Activated CD4-positive, alpha-beta T cell treated with anti-CD3 and anti-CD28 coated beads, Interleukin-2, amount 10 ng/mL, durations not matched to agents 24 days and 14 days (primary cell): ENCODE data around the gene DBNDD2. TPM values are rescaled to one million over a fixed set of nuclear protein-coding genes. Genes with fewer than 3 reads are reported as not detected.

ENCODE experiments used
- DNase-seq: peaks from one replicate; pipeline ENCODE4 v3.0.0; 2022
- H3K27ac Mint-ChIP-seq: one replicate; pipeline ENCODE4 v1.8.0; 2022; ENCODE audit warnings: mild to moderate bottlenecking, mixed read lengths
- H3K27me3 Mint-ChIP-seq: one replicate; pipeline ENCODE4 v1.8.0; 2022; ENCODE audit warnings: mixed read lengths
- H3K36me3 Mint-ChIP-seq: one replicate; pipeline ENCODE4 v1.8.0; 2022; ENCODE audit warnings: low read depth, mild to moderate bottlenecking, mixed read lengths
- H3K4me1 Mint-ChIP-seq: one replicate; pipeline ENCODE4 v1.8.0; 2021; ENCODE audit warnings: mixed read lengths
- H3K4me3 Mint-ChIP-seq: one replicate; pipeline ENCODE4 v1.8.0; 2022; ENCODE audit warnings: mild to moderate bottlenecking, moderate library complexity, mixed read lengths
- H3K9me3 Mint-ChIP-seq: one replicate; pipeline ENCODE4 v1.8.0; 2021; ENCODE audit warnings: mixed read lengths
- intact Hi-C: fragments of 100-400 bp; cut with micrococcal nuclease; formaldehyde crosslinking; loops from one replicate; pipeline ENCODE4 v1.15.1; 2023
- total RNA-seq: library from RNA; stranded (reverse); gene quantifications from 2 replicates; pipeline ENCODE4 v1.2.3, GENCODE V29; 2022

The DBNDD2 gene, protein sequence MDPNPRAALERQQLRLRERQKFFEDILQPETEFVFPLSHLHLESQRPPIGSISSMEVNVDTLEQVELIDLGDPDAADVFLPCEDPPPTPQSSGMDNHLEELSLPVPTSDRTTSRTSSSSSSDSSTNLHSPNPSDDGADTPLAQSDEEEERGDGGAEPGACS
- total RNA-seq = 19.9 and 25.2 TPM in 2 replicates

GRCh38 chr20:45407783-45408645 is at the start of gene DBNDD2:
Gene DBNDD2 (plus strand): TSS chr20:45408289. CDS start chr20:45408468, 179 bp downstream.
- Mint-ChIP-seq H3K4me1 (peaks cover 16% of the 10 kb centered on the region), H3K27ac (peak within 1 kb of the TSS; percentile 55), H3K4me3 (peak within 1 kb of the TSS; percentile 81), H3K27me3 (peaks cover 13% of the 10 kb centered on the region), H3K9me3 (peaks cover 3% of the 10 kb centered on the region), H3K36me3 (peaks cover 11% of the 10 kb centered on the region)
- no peak for DNase-seq
- intact Hi-C loops = loop anchor here (1.0 to 2.0 kb wide), 2 partner anchors 7 to 53 kb away; no protein-coding TSS in a partner anchor

DNA sequence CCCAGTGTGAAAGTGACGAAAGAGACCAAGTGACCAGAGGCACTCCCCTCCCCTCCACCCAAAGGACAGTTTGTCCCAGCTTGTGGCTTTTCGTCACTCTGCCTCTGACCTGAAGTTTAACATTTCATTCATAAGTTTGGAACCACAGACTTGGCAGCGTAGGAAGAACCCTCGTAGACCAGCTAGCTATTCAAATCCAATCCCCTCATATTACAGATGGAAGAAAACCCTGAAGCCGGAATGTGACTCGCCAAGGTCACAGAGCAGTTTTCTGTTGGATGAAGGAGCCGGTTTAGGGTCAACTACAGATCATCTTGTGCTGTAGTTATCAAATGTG is 49.1 kb upstream of the DBNDD2 start:
- H3K27ac Mint-ChIP-seq = no peak overlapping the region
- peaks cover 6% of the 10 kb centered on the region for H3K36me3 Mint-ChIP-seq
- no peak overlapping the region for H3K4me3 Mint-ChIP-seq
- no peaks in the 10 kb centered on the region for H3K9me3 Mint-ChIP-seq
- DNase-seq = no peak
- H3K4me1 Mint-ChIP-seq = peaks cover 59% of the 10 kb centered on the region
- H3K27me3 Mint-ChIP-seq = no peaks in the 10 kb centered on the region
- intact Hi-C loops = loop anchor here (5.0 kb wide), 1 partner anchor 433 kb away; the partner anchor contains the start of genes DNTTIP1 and WFDC3

DNA sequence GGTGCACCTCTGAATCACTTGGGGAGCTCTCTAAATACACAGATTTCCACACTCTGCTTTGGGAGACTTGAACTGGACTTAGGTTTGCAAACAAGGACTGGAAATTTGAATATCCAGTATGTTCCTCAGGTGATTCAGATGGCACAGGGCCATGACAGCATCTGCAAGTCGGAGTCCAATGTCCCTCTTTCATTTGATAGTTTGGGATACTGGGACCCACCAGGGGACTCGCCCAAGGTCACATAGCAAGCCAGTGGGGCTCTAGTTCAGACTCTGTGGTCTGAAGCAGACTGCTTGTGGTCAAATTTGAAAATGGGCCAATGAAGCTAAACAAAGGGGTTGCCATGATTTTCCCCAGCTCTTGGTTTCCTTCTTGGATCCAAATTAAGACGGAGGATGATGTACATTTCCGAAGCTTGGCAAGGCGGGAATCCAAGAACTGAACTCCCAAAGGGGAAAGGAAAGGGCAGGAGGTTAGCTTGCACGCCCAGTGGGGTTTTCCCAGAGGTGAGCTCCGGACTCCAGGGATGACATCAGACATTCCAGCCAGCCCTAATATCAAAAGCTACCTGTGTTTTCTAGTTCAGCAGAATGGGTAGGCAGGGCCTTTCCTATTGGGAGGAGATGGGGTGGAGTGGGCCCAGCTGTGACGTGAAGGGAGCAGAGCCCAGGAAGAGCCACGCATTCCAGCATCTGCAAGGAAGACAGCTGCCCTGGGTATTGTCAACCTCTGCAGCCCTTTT is 48.5 kb upstream of the DBNDD2 start:
- Mint-ChIP-seq H3K4me1 (peaks cover 55% of the 10 kb centered on the region), H3K9me3 (no peaks in the 10 kb centered on the region), H3K4me3 (no peak overlapping the region), H3K36me3 (peaks cover 6% of the 10 kb centered on the region), H3K27ac (no peak overlapping the region), H3K27me3 (no peaks in the 10 kb centered on the region)
- DNase-seq = no peak
- intact Hi-C loops = loop anchor here (5.0 kb wide), 2 partner anchors 413 to 433 kb away; partner anchors contain the start of genes DNTTIP1 and WFDC3

DNA sequence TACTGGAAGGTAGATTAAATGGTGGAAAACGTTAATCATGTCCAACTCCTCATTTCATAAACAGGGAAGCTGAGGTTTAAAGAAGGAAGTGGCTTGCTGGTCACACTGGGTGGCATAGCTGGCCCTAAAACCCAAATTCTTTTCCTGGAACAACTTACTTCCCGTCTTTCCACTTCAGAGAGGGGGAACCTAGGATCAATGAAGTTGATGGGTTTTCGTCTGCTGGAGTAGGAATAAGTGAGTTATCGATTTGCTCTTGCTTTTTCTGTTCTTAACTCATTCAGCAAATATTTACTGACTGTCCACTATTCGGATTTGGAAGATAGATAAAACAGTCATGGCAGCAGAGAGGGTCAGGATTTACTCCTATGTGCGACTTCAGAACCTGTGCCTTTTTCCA is 46.3 kb upstream of the DBNDD2 start:
- H3K36me3 Mint-ChIP-seq = peaks cover 18% of the 10 kb centered on the region
- H3K4me3 Mint-ChIP-seq = no peak overlapping the region
- DNase-seq = no peak
- intact Hi-C loops = loop anchor here (5.0 kb wide), 1 partner anchor 411 kb away; no protein-coding TSS in a partner anchor
- no peaks in the 10 kb centered on the region for H3K27me3 Mint-ChIP-seq
- no peak overlapping the region for H3K27ac Mint-ChIP-seq
- H3K9me3 Mint-ChIP-seq = no peaks in the 10 kb centered on the region
- peaks cover 45% of the 10 kb centered on the region for H3K4me1 Mint-ChIP-seq

GRCh38 chr20:45362804-45363610 is 45.1 kb upstream of the DBNDD2 start, which contains the start of gene SYS1:
Gene SYS1 (plus strand): TSS chr20:45363156. CDS start chr20:45363532, 376 bp downstream.
- intact Hi-C loops = loop anchor here (1.0 to 5.0 kb wide), 5 partner anchors 10 to 409 kb away; partner anchors contain the start of genes PIGT and SDC4
- H3K36me3 Mint-ChIP-seq = peaks cover 29% of the 10 kb centered on the region
- DNase-seq = peak; percentile 100
- peaks cover 41% of the 10 kb centered on the region for H3K4me1 Mint-ChIP-seq
- H3K9me3 Mint-ChIP-seq = no peaks in the 10 kb centered on the region
- H3K4me3 Mint-ChIP-seq = peak within 1 kb of the TSS; percentile 100
- no peaks in the 10 kb centered on the region for H3K27me3 Mint-ChIP-seq
- H3K27ac Mint-ChIP-seq = peak within 1 kb of the TSS; percentile 100

DNA sequence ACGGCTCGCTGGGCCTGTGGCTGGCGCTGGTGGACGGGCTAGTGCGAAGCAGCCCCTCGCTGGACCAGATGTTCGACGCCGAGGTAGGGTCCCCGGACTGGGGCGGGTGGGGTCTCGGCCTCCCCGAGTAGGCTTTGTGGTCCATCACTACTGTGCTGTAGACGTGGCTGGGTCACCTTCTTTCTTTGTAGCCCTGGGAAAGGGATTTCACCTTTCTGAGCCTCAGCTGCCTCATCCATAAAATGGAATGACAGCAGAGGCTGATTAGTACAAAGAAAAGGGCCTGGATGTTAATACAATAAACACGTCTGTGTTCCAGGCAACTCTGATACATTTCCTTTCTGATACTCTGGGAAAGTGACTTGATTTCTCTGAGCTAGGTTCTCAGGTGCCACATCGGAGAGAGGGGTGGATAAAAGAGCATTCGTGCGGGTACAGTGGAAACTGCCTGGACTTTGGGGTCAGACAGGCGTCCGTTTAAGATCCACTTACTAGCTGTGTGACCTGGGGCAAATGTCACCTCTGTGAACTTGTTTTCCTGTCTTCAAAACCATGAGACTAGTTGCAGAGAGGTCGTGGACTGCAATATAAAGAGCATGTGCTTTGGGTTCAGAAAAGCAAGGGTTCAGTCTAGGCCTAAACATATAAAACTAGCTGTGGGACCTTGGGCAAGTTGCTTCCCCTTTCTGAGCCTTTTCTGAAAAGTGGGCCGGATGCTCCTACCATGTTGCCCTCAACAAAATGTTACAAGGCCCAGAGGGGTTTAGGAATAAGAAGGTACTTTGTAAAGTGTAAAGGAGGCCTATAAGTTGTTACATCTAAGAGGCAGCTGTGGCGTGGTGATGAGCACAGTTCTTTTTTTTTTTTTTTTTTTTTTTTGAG is 44.2 kb upstream of the DBNDD2 start:
- Mint-ChIP-seq H3K36me3 (peaks cover 34% of the 10 kb centered on the region), H3K9me3 (no peaks in the 10 kb centered on the region), H3K27ac (peak overlapping the region; percentile 100), H3K27me3 (no peaks in the 10 kb centered on the region), H3K4me1 (peaks cover 41% of the 10 kb centered on the region), H3K4me3 (peak overlapping the region; percentile 100)
- intact Hi-C loops = loop anchor here (1.0 to 5.0 kb wide), 5 partner anchors 9 to 408 kb away; partner anchors contain the start of genes PIGT and SDC4
- peak; percentile 56 for DNase-seq

DNA sequence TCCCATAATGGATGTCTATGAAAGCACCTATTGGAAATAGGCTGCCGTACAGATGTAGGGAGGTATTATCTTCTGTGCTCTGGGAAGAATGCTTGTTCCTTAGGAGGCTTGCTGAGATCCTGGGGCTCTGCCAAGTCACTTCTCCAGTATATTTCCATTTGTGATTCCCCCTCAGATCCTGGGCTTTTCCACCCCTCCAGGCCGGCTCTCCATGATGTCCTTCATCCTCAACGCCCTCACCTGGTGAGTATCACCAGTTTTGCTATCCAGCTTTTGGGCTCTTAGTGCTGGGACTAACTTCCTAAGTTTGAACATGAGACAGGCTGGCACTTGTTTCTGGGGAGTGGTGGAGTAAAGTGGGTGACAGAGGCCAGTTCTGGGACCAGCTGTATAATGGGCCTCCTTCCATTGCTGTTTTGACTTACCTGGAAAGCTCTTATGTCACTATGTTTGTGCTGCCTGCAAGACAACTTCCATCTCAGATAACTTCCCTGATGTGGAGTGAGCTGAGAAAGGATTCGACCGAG is 42.6 kb upstream of the DBNDD2 start:
- H3K9me3 Mint-ChIP-seq = no peaks in the 10 kb centered on the region
- intact Hi-C loops = no loop called here
- peak overlapping the region; percentile 17 for H3K4me3 Mint-ChIP-seq
- DNase-seq = no peak
- peaks cover 35% of the 10 kb centered on the region for H3K4me1 Mint-ChIP-seq
- peaks cover 38% of the 10 kb centered on the region for H3K36me3 Mint-ChIP-seq
- no peak overlapping the region for H3K27ac Mint-ChIP-seq
- no peaks in the 10 kb centered on the region for H3K27me3 Mint-ChIP-seq

DNA sequence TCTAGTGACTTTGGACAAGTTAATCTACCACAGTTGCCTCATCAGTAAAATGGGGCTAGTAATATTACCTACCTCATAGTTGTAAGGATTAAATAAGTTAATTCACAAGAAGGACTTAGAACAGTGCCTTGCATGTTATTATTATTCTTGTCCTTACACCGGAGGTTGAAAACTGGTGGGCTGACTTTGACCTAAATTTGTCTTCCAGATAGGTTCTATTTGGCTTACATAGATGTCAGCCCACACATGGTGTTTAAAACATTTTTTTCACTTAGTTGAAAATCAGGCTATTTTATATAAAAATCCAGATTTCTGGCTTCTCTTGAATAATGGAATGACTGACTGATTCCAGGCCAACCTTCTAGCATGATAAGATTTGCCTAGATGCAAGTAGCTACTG is 41.9 kb upstream of the DBNDD2 start:
- H3K9me3 Mint-ChIP-seq = no peaks in the 10 kb centered on the region
- peaks cover 40% of the 10 kb centered on the region for H3K36me3 Mint-ChIP-seq
- peaks cover 36% of the 10 kb centered on the region for H3K4me1 Mint-ChIP-seq
- intact Hi-C loops = no loop called here
- DNase-seq = no peak
- no peak overlapping the region for H3K27ac Mint-ChIP-seq
- H3K4me3 Mint-ChIP-seq = no peak overlapping the region
- no peaks in the 10 kb centered on the region for H3K27me3 Mint-ChIP-seq

- Mint-ChIP-seq H3K27ac (no peak overlapping the region), H3K36me3 (peaks cover 40% of the 10 kb centered on the region), H3K9me3 (no peaks in the 10 kb centered on the region), H3K4me1 (peaks cover 36% of the 10 kb centered on the region), H3K4me3 (no peak overlapping the region), H3K27me3 (no peaks in the 10 kb centered on the region)
- intact Hi-C loops = no loop called here
- DNase-seq = peak; percentile 51
These were observed 41.5 kb upstream of the DBNDD2 start for GRCh38 chr20:45366631-45367030.

DNA sequence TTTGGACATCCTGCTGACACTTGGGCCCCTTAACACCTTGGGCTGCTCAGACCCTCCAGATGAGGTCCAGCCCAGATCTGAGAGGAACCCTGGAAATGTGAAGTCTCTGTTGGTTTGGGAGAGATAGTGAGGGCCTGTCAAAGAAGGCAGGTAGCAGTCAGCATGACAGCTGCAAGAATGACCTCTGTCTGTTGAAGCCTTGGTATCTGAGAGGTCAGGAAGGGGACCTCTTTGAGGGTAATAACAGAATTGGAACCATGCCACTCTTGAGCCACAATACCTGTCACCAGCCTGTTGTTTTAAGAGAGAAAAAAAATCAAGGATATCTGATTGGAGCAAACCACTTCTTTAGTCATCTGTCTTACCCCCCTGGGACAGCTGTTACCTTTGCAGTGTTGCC is 41.0 kb upstream of the DBNDD2 start:
- Mint-ChIP-seq H3K9me3 (no peaks in the 10 kb centered on the region), H3K4me3 (no peak overlapping the region), H3K27ac (no peak overlapping the region), H3K36me3 (peaks cover 40% of the 10 kb centered on the region), H3K4me1 (peaks cover 36% of the 10 kb centered on the region), H3K27me3 (no peaks in the 10 kb centered on the region)
- DNase-seq = peak; percentile 54
- intact Hi-C loops = no loop called here

DNA sequence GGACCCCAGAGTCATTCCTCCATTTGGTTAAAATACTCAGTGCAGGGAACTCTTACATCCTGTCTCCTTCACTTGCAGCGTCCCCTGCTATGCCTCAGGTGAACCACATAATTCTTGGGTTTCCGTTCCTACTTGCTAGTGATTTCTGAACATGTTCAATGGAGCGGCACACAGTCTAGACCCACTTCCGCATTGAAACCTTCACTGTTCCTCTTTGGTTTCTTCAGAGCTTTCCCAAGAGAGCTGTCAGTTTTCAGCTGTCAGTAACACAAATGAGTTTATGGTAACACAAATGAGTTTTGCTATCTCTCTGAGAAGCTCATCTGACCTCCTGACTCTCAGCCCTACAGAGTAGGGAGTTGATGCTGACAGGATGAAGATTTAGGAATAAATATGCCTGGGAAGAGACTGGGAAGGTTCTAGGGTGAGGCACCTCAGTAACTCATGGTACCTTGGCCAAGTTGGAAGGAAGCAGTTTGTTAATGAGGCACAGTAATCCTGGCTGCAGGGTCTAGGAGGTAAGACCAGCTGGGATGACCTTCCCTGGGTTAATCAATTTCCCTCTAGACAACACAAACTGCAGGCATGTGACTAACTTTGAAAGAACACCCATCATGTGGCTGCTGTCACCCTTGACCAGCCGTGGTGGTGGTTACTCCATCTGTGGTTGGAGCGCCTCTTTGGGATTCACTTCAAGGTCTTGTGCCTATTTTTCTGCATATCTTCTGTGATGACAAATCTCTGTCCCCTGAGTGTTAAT is 39.7 kb upstream of the DBNDD2 start:
- Mint-ChIP-seq H3K27me3 (no peaks in the 10 kb centered on the region), H3K9me3 (no peaks in the 10 kb centered on the region), H3K4me3 (peak overlapping the region; percentile 73), H3K27ac (peak overlapping the region; percentile 38), H3K36me3 (peaks cover 35% of the 10 kb centered on the region), H3K4me1 (peaks cover 38% of the 10 kb centered on the region)
- peak; percentile 79 for DNase-seq
- intact Hi-C loops = no loop called here
